Fibroblast of the conjunctiva (primary cell): ENCODE results near the gene CALY.

Source experiments
- DNase-seq: peaks from one replicate; pipeline ENCODE4 v3.0.0-alpha.2; 2010; ENCODE audit warnings: low read depth

The CALY gene

DNA sequence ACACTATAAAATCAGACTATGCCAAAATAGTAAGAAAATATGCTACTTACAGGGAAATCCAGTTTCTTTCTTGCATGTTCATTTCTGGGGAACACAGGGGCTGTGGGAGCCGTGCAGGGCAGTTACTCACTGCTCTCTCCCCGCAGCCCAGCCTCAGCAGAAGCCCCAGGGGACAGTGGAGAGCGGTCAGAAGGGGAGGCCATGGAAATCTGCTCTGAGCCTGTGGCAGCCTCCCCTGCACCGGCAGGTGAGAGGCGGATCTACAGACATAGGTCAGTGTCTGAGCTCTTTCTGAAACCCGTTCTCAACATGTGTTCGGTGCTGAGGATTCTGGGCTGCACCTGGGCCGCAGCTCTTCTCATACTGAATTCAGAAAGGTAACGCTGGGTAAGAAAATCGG lies 25.1 kb downstream of the CALY start:
- no peak for DNase-seq

DNA sequence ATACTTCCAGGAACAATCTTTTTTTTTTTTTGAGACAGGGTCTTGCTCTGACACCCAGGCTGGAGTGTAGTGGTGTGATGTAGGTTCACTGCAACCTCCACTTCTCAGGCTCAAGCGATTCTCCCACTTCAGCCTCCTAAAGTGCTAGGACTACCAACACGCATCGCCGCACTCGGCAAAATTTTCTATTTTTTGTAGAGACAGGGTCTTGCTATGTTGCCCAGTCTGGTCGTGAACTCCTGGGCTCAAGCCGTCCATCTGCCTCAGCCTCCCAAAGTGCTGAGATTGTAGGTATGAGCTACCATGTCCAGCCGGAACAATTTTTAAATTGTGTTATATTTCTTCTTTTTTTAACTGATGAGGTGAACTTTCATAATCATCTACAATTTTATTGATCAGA lies 25.9 kb downstream of the CALY start:
- no peak for DNase-seq

DNA sequence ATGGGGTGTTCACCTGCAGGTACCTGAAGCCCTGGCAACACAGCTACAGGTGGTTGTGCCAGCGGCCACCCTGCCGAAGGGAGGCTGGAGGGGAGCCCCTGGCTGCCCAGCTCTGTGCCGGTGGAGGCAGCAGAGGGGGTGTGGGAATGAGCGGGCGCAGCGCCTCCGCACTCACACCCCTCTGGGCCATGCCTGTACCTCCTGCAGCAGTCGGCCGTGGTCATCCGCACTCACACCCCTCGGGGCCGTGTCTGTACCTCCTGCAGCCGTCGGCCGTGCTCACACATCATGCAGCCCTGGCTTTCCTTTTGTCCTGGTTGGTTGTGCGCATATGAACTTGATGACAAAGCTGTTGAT lies 26.3 kb downstream of the CALY start:
- no peak for DNase-seq

DNA sequence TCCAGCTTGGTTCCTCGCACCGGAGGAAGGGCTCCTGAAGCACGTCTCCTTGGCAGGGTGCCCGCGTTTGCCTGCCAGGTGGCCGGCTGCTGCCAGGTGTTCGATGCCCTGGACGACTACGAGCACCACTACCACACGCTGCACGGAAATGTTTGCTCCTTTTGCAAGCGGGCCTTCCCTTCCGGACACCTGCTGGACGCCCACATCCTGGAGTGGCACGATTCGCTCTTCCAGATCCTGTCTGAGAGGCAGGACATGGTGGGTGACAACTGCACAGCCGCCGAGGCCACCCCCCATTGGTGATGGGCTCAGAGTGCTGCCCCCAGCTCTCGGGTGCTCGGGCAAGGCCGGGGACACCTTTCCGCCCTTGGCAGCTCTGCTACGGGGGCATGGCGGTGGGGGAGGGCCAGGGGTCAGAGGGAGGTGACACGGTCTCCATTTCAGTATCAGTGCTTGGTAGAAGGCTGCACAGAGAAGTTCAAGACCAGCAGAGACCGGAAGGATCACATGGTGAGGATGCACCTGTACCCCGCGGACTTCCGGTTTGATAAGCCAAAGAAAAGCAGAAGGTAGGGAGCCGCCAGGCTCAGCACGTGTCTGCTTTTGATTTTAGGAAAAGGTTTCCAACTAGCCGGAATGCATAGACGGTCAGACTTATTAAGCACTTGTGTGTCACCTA lies 26.8 kb downstream of the CALY start:
- no peak for DNase-seq

DNA sequence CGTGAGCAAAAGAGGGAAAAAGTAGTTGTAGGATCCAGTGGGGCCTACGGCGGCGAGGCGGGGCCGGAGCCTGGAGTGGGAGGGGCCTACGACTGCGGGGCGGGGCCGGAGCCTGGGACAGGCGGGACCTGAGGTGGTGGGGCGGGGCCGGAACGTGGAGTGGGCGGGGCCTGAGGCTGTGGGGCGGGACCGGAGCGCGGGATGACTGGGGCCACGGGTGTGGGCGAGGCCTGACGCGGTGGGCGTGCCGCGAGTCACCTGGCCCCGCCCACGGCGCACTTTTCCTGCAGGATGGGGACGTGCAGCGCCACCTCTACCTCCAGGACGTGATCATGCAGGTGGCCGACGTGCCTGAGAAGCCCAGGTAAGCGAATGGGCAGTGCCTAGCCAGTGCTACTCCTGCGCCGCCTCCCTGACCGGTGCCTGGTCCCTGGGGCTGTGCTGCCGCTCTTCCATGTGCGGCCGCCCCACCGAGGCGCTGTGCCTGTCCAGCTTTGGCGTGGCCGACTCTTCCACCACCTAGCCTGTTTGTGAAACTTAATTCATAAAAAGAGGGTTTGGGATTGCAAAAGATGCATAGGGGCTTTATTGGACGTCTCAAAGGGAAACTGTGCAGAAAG lies 27.5 kb downstream of the CALY start:
- peak; percentile 80 for DNase-seq

DNA sequence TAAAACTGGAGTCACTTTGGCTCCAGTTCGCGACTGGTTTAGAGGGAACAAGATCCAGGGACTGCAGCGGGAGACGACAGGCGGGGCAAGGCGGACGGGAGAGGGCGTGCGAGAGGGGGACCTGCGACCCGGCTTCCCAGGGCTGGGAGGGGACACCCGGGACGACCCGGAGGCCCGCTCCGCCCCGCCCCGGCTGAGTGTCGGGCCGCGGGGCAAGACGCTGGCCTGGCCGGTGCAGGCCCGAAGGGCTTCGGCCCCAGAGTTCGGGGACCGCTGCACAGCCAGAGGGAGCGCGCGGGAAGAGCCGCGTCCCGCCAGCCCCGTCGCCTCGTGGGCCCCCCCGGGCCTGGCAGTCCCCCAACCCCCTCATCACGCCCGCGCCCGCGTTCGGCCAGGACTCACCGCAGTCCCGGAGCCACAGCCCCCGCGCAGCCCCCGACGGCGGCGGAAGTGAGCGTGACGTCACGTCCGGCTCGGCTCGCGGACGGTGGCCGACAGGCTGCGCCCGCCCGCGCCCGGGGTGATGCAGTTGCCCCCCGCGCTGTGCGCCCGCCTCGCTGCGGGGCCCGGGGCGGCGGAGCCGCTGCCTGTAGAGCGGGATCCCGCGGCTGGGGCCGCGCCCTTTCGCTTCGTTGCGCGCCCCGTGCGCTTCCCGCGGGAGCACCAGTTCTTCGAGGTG lies 28.1 kb downstream of the CALY start, which contains the start of the genes TUBGCP2 and ZNF511:
TUBGCP2 (minus strand) TSS at position 452 of the 679 bp plus-strand sequence. CDS start 5,931 bp downstream, outside the sequence.
ZNF511 (plus strand) TSS at position 494 of the 679 bp plus-strand sequence; CDS start at position 524, 30 bp downstream.
- peak; percentile 47 for DNase-seq

DNA sequence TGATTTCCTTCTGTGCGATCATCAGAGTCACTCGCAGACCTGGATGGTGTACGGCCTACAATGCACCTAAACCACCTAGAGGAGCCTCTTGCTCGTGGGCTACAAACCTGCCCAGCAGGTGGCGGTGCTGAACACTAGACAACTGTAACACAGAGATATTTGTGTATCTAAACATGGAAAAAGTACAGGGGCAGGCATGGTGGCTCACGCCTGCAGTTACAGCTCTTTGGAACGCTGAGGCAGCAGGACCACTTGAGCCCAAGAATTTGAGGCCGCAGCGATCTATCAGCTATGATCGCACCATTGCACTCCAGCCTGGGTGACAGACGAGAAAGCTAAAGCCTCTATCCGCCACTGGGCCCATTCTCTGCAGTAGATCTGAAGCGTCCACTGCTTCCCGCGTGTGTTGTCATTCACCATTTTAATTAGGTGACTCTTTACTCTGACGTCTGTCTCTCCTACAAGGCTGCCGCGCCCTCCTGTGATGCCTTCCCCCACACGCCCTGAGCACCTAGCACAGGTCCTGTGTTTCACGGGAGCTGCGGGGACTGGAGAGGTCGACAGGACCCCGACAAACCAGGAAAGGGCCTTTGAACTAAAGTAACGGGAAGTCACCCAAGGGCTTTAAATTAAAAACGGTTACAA lies 28.8 kb downstream of the CALY start:
- DNase-seq: peak; percentile 28

DNA sequence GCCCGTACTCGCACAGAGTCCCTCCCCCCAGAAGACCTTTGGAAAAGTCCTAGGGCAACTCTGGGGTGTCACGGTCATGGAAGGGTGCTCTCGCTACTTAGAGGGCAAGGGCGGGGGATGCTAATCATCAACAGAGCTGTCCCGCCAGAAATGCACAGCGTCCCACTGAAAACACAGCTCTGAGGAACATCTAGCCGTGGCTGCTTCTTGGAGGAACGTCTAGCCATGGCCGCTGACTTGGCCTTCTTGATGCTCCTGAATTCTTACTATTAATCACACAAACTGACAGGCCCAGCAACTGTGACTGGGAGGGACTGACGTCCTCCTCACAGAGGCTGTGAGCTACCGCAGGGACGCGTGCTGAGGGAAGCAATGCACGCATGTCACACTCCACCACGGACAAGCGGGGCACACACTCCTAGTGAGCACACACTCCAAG lies 29.7 kb downstream of the CALY start:
- no peak for DNase-seq

DNA sequence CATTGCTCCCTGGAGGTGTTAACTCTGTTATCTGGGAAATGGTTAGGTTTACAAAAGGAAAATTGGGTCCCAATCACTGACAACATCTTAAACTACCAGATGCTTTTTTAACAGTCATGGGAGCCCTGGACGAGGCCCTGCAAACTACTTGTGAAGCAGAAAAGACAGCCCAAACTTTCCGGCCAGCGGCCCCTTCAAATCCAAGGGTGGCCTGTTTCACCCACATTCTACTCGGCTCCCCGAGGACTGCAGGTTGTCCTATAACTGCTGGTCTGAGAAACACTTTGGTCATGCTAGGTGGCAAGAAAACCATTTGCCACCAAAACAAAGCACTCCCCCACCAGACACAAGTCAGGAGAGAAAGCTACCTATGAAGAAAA lies 30.6 kb downstream of the CALY start:
- no peak for DNase-seq

DNA sequence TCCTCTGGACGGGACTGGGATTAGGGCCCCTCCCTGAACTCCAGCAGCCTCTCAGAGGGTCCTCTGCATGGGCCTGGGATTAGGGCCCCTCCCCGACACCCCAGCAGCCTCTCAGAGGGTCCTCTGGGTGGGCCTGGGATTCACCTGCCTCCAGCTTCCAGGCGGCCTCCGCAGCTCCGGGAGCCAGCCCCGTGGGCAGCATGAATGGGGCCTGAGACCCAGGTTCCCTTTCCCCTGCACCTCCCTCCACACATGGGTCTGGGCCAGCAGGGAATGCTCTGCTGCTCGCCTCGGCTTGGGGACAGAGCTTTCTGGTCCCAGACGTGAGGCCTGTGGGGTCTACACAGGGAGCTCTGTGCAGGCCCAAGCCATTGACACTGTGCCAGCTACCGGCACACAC lies 33.5 kb downstream of the CALY start:
- DNase-seq: no peak

DNA sequence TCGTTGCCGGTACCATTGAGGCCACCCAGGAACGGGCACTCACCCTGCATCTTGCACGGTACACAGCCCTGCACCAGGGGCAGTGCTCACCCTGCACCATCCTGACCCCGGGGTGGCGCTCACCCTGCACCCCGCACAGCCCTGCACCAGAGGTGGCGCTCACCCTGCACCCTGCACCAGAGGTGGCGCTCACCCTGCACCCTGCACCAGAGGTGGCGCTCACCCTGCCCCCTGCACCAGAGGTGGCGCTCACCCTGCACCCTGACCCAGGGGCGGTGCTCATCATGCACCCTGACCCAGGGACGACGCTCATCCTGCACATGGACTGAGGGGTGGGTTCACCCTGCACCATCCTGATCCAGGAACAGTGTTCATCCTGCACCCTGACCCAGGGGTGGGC lies 34.5 kb downstream of the CALY start:
- no peak for DNase-seq

DNA sequence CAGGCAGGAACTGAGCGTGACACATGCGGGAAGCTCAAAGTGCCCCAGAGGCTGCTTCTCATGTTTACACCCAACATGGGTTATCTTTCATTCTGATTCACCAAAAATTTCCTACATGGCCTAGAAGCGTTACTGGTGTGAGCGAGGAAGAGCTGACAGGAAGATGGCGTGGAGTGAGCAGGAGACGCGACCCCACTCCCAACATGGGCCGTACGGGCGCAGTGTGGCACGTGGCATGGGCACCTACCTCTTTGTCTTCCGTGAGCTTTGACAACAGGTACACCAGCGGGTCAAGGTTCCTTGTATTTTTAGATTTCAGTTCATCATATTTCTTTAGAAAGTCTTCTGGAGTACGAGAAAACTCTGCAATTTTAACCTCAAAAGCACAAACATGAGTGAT lies 37.0 kb downstream of the CALY start:
- DNase-seq: no peak

DNA sequence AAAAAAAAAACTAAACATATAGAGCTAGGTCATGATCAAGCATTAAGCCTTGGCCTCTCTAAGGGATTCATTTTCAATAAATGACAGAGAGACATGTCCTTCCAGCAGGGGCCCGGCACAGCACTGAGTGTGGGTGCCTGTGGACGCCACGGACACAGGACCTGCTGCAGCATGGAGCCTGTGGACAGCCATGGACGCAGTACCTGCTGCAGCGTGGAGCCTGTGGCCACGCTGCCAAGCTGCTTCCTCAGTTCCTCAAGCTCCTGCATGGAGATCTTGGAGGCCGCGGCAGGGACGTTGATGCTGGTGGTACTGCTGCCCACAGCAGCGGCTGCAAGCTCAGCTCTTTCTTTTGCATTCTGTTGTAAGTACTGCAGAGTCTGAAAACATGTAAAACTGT lies 37.5 kb downstream of the CALY start:
- no peak for DNase-seq

DNA sequence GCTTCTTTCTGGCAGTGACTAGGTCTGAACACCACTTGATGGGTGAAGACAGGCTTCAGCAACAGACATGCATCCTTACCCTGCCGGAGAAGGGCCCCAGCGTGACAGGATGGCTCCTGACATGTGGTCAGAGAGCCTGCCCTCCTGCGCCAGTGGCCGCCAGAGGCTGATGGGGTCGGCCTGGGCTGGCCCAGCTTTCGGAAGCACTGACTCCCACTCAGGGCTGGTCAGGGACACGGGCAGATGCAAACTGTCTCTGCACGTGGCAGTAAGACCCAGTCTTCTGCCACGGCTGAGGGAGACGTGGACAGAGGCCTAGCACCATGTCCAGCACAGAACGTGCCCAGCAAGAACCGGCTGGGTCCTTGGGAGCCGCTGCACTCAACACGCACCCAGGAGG lies 38.2 kb downstream of the CALY start:
- DNase-seq: no peak

DNA sequence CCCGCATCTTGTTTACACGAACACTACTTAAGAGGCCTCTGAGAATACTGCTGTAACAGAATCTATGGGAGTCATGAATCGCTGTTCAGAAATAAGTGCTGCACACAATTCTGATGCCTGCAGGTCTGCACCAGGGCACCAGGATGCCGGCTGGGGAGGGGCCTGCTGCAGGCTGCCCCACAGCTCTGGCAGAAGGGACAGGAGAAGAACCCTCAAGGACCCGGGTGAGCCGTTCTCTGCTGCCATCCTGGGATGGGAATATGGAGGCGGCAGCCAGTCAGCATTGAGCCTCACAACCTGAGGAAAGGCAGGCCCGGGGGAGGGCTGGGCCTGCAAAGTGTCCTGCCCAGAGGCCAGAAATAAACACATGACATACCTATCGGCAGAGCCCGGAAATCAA lies 39.2 kb downstream of the CALY start:
- no peak for DNase-seq

DNA sequence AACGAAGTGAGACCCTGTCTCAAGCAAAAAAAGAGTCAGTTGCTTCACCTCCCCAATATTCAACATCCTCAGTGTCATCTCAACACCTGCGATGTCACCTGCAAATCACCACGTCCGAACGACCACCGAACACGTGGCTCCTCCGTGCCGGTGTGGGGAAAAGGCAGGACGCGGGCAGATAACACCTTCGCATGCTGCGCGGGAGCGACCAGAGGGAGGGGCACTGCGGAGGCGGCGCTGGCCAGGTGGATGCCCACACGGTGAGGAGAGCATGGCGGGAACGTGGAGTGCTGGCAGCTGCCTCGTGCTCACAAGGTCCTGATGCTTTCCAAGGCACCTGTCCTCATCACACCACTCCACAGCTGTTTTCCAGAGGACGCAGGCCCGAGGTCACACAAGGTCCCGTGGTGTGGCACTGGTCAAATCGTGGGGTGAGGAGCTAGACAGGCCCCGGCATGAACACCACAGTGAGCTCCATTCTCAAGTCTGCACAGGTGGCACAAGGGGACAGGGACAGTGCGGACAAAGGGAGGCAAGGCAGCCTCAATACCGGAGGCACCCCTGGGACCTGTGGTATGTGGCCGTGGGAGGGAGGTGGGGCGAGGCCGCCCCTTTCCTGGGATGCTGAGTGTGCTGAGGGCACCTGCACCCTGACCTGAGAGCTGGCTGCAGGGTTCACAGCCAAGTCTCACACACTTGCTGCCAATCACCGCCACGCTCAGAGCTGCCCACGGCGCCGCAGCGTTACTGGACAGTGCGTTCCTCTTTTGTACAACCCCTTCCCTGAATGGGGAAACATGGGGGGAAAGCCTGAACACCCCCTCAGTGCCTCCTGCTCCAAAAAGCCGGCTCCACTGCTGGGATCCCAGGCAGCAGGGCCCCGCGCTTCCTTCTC lies 41.0 kb downstream of the CALY start:
- DNase-seq: no peak

DNA sequence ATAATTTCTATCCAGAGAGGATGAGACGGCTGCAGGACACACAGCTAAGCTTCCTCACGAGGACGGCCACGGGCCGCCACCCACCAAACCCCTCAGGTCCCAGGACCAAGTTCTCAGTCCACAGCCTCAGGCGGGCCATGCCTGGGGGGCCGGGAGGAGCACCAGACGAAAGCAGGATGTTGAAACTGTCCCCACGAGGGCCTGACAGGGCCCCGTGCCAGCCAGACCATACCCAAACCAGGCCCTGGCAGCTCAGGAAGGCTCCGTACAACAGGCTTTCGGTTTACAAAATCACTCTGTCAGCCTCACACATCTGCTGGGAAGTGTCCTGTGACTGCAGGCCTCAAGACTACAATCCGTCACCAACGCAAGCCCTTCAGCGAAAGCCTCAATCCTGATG lies 42.5 kb downstream of the CALY start:
- no peak for DNase-seq

DNA sequence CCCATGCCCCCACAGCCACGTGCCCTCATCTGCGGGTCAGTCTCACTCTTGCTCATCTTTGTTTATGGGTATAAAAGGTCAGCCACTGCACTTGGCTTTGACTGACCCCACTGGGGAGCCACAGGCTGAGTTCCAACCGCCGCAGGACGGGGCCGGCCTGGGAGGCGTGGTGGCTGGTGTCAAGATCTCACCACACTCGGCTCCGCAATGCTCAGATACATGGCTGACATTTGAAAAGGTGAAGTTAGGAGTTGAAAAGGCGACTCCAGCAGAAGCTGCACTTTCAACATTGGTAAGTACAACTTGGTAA lies 42.9 kb downstream of the CALY start:
- DNase-seq: no peak

DNA sequence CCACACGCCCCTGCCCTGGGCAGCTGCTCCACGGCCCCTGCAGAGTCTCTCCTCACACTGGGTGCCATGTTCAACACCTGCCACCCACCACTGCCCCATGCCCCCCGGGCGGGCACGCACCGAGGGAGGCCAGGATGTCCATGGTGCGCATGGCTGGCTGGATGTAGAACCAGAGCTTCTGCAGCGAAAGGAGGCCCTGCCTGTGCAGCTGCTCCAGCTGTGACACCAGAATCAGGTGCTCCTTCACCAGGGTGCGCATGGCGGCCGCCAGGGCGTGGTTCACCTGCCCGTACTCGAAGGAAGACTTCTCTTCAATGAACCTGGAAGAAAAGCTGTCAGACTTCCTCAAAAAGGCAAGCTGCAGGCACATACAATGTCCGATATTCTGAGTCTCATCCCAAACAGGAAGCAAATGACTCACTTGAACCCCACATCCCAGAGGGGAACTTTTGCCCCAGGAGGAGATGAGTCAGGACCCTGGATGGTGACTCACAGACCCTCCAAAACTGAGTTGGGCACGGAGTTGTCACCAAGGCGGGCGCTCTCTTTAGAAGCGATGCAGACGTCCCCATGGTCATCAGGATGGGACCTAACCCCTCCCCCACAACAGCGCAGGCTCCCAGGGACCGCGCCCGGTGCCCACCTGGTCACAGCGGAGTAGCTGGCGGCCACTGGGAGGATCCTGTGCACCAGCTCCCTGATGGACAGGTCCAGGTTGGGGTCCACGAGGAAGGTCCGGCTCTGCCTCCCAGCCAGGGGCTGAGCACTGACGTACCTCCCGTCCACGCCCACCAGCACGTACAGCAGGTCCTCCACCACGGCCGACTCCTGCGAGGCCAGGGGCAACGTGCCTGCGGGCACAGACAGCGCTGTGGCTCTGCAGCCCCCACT lies 43.5 kb downstream of the CALY start:
- DNase-seq: peak; percentile 9

DNA sequence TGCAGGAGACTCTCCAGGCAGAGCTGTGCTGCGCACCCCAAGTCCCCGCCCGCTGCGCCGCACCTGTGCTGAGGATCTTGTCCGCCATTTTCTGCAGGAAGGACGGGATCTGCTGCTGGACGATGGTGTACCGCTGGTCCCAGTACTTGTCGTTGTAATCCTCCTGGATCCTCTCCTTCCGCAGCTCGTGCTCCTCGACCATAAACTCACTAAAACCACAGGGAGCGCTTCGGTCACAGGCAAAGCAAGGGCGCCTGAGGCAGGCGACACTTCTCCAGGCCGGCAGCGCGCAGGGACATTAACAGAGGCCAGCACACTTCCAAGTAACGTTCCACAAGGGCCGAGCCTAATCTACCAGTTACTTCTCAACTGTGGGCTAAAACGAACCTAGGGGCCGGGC lies 46.9 kb downstream of the CALY start:
- DNase-seq: no peak
